ENCODE measurements around the gene PLXNA2.

PLXNA2 gene

DNA sequence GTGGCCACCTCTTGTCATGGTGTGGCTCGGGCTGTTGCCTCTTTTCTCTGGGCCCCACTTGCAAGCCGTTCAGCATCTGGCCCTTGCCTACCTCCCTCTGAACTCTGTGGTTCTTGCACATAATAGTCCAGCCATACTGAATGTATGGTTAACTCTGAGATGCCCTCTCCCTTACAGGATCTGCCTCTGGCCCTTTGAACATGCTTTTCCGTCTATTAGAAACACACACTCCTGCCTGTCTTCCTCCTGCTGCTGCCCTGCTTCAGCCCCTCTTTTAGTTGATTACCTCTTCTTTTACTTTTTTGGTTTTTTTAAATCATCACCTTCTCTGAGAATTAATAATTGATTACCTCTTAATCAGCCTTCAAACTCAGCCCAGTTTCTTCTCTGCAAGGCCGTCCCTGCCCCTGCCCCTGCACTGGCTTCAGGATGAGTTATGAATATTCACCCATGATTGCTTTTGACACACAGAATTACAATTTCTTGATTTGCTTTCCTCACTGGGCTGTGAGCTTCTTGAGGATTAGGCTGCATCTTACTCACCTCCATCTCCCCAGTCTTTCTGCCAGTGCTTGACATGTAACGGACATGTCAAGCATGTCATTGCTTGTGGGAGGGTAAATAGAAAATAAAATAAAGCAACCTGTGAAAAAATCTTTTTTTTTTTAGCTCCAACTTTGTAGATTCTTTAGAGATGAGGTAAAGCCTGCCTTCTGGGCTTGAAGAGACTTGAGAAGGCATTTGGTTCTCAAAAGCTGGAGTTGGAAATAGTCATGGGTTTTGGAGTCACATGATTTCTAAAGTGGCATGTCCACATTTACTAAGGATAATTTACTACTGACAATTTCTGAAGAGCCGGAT lies 158.3 kb downstream of the PLXNA2 start:
- Histone ChIP-seq H3K4me1 (ENCODE audit: control insufficient read depth, insufficient read depth, low read length, poor library complexity, severe bottlenecking) (peaks cover 17% of the 10 kb centered on the region), H3K9me3 (ENCODE audit: control insufficient read depth, low read length) (no peaks in the 10 kb centered on the region), H3K4me3 (ENCODE audit: extremely low read depth, insufficient read depth, low read length, poor library complexity, severe bottlenecking) (no peak overlapping the region), H3K36me3 (ENCODE audit: control insufficient read depth, insufficient read depth, low read length) (peaks cover 73% of the 10 kb centered on the region), H3K27ac (ENCODE audit: low read depth, low read length, severe bottlenecking) (peak overlapping the region; percentile 37)
- WGBS, 2 experiments (ENCODE audit: insufficient coverage in 2 of 2), result 92 to 97% methylated on average over 4 of the region's 6 CpGs

DNA sequence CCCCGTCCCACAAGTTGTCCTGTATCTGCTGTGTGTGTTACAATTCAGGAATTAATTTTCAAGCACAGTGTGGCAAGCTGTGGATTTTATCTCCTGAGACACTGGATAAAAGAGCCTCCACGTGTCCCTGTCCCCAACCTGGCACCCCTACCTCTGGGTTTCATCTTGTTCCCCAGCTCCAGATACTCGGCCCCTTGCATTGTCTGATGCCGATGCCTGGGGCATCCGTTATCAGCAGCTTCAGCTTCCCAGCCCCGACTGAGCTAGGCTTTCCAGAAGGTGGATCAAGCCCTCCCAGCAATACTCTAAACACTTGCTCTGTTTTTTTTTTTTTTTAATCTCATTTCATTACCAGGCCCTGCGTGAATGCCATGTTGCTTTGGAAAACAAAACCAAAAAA lies 159.4 kb downstream of the PLXNA2 start:
- Histone ChIP-seq H3K9me3 (ENCODE audit: control insufficient read depth, low read length) (no peaks in the 10 kb centered on the region), H3K4me1 (ENCODE audit: control insufficient read depth, insufficient read depth, low read length, poor library complexity, severe bottlenecking) (peaks cover 15% of the 10 kb centered on the region), H3K4me3 (ENCODE audit: extremely low read depth, insufficient read depth, low read length, poor library complexity, severe bottlenecking) (no peak overlapping the region), H3K36me3 (ENCODE audit: control insufficient read depth, insufficient read depth, low read length) (peaks cover 75% of the 10 kb centered on the region), H3K27ac (ENCODE audit: low read depth, low read length, severe bottlenecking) (no peak overlapping the region)
- WGBS, 2 experiments (ENCODE audit: insufficient coverage in 2 of 2), result 72 to 88% methylated on average over 5 to 6 of the region's 7 CpGs

DNA sequence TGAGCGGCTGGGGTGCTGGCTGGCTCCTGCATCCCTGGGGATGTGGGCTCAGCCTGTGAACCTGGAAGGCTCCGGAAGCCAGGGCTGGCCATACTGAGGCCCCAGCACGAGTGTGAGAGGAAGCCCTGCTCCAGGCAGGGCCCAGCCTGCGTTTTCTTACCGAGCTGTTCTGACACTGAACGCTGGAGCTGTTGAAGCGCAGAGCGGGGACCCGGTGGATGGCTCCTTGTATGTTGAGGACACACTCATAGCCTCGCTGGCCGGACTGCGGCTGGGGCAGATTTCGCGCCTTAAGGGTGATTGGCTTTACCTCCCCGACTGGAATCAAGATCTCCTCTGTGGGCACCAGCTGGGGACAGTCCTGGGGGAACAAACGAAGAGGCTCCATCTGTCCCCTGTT lies 160.0 kb downstream of the PLXNA2 start:
- peaks cover 75% of the 10 kb centered on the region for H3K36me3 ChIP-seq (ENCODE audit: control insufficient read depth, insufficient read depth, low read length)
- peaks cover 15% of the 10 kb centered on the region for H3K4me1 ChIP-seq (ENCODE audit: control insufficient read depth, insufficient read depth, low read length, poor library complexity, severe bottlenecking)
- H3K9me3 ChIP-seq (ENCODE audit: control insufficient read depth, low read length), result no peaks in the 10 kb centered on the region
- H3K4me3 ChIP-seq (ENCODE audit: extremely low read depth, insufficient read depth, low read length, poor library complexity, severe bottlenecking), result no peak overlapping the region
- no peak overlapping the region for H3K27ac ChIP-seq (ENCODE audit: low read depth, low read length, severe bottlenecking)
- WGBS, 2 experiments (ENCODE audit: insufficient coverage in 2 of 2), result 89 to 97% methylated on average over 14 to 16 of the region's 16 CpGs

DNA sequence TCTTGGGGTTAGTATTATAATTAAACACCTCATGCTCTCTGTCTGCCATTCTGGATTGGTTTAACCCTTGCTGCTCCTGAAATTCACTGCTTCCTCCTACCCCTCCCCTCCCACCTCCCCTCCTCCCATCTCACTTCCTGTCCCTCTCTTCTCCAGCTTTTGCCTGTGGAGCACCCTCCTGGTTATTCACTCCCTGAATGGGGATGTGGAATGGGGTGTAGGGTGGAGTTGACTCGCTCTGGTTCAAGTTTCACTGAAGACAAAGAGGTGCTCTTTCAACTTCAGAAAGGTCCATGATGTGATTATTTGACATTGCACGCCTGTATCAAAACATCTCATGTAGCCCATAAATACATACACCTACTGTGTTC lies 160.5 kb downstream of the PLXNA2 start:
- no CpG with 5 or more reads among the region's 2 CpGs for WGBS, 2 experiments (ENCODE audit: insufficient coverage in 2 of 2)
- H3K27ac ChIP-seq (ENCODE audit: low read depth, low read length, severe bottlenecking), result no peak overlapping the region

DNA sequence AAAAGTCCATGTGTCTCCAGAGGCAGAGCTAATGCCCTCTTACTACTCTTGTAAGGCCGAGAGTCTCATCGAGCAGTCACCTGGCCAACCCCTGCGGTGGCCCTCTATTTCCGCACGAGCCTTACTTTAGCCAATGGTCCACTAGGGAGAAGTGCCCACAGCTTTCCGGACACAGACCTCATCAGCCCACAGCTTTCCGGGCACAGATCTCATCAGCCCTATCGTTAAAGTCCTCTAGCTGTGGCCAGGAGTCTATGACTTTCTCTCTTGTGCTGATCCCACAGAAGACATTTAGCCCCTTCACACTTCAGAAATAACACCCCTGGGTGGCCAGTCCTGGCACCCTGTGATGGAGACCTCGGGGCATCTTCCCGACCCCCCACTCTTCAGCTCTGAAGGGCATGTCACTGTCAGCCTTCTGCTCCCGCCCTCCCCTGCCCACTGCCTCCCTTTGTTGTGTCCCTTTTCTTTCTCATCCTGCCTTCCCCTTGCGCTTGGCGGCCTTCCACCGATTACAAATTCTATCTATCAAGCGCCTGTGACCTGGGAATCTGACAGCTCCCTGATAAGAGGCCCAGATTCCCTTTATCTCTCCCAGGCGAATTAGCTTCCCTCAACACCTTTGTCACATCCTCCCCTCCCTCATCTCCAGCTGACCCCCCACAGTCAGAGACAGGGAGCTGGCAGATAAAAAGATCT lies 161.0 kb downstream of the PLXNA2 start:
- H3K4me1 ChIP-seq (ENCODE audit: control insufficient read depth, insufficient read depth, low read length, poor library complexity, severe bottlenecking), result peaks cover 15% of the 10 kb centered on the region
- H3K36me3 ChIP-seq (ENCODE audit: control insufficient read depth, insufficient read depth, low read length), result peaks cover 76% of the 10 kb centered on the region
- 57 to 65% methylated on average over 15 to 16 of the region's 16 CpGs for WGBS, 2 experiments (ENCODE audit: insufficient coverage in 2 of 2)
- H3K4me3 ChIP-seq (ENCODE audit: extremely low read depth, insufficient read depth, low read length, poor library complexity, severe bottlenecking), result no peak overlapping the region
- no peak overlapping the region for H3K27ac ChIP-seq (ENCODE audit: low read depth, low read length, severe bottlenecking)
- no peaks in the 10 kb centered on the region for H3K9me3 ChIP-seq (ENCODE audit: control insufficient read depth, low read length)

More for the DNA sequence above, 160.5 kb downstream of the PLXNA2 start:
- Histone ChIP-seq H3K4me3 (ENCODE audit: extremely low read depth, insufficient read depth, low read length, poor library complexity, severe bottlenecking) (no peak overlapping the region), H3K36me3 (ENCODE audit: control insufficient read depth, insufficient read depth, low read length) (peaks cover 76% of the 10 kb centered on the region), H3K4me1 (ENCODE audit: control insufficient read depth, insufficient read depth, low read length, poor library complexity, severe bottlenecking) (peaks cover 15% of the 10 kb centered on the region), H3K9me3 (ENCODE audit: control insufficient read depth, low read length) (no peaks in the 10 kb centered on the region)

DNA sequence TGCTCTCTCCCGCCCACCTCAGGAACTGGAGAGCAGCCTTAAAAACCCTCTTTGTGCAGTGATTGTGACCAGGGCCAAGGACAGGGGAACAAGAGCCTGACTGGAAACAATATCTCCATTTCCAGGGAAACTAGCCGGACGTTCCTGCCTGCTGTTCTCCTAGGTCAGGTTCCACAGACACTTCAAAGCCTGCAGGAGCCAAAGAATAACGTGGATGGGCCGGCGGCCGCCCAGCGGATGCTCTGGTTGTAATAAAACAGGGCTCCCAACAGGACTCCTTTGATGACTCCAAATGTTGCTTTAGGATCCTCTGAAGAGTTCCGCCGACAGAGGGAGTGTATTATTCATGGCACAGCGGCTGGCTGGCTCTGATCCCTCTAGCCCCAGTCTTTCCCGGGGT lies 162.2 kb downstream of the PLXNA2 start:
- H3K4me3 ChIP-seq (ENCODE audit: extremely low read depth, insufficient read depth, low read length, poor library complexity, severe bottlenecking), result no peak overlapping the region
- H3K36me3 ChIP-seq (ENCODE audit: control insufficient read depth, insufficient read depth, low read length), result peaks cover 79% of the 10 kb centered on the region
- WGBS, 2 experiments (ENCODE audit: insufficient coverage in 2 of 2), result 35 to 41% methylated on average over 11 to 12 of the region's 12 CpGs
- no peaks in the 10 kb centered on the region for H3K9me3 ChIP-seq (ENCODE audit: control insufficient read depth, low read length)
- H3K27ac ChIP-seq (ENCODE audit: low read depth, low read length, severe bottlenecking), result no peak overlapping the region
- H3K4me1 ChIP-seq (ENCODE audit: control insufficient read depth, insufficient read depth, low read length, poor library complexity, severe bottlenecking), result peaks cover 17% of the 10 kb centered on the region

DNA sequence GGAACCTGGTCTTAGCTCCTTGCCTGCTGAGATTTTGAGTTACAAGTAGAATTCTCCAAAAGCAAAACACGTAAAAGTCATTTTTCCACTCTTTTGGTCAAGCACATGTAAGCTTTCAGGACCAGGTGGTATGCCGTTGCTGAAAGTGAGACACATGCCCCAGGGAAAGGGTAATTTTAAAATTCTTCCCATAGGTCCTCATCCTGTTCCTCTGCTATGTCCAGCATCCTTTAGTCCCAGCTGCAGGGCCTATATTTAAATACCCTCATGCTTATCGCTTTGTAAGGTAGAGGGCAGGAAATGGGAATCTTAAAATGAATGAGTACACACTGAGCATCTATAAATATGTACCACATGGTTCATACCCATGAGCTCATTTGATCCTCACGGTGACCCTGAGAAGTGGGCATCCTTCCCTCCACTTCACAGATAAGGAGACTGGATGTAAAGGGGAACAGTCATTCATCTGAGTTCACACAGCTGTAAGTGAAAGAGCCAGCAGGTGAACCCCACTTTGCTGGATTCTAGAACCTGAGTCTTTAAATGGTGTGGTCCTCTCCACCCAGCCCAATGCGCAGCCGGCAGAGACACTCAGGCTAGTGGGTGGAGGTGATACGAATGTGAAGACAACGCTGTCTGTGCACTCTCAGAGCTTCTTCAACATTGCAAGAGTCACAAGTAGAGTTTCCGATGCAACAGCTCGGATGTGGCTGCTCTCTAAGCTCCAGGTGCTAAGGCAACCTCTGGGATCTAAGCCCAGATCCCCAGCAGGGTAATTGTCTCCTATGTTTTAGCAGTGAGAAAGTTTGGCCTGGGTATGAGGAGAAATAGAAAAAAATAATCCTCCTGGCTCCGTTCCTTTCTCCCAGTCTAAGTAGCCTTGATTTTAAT lies 163.5 kb downstream of the PLXNA2 start:
- no peak overlapping the region for H3K27ac ChIP-seq (ENCODE audit: low read depth, low read length, severe bottlenecking)
- peaks cover 11% of the 10 kb centered on the region for H3K4me1 ChIP-seq (ENCODE audit: control insufficient read depth, insufficient read depth, low read length, poor library complexity, severe bottlenecking)
- H3K36me3 ChIP-seq (ENCODE audit: control insufficient read depth, insufficient read depth, low read length), result peaks cover 80% of the 10 kb centered on the region
- no peaks in the 10 kb centered on the region for H3K9me3 ChIP-seq (ENCODE audit: control insufficient read depth, low read length)
- WGBS, 2 experiments (ENCODE audit: insufficient coverage in 2 of 2), result 92 to 93% methylated on average over 8 of the region's 11 CpGs
- H3K4me3 ChIP-seq (ENCODE audit: extremely low read depth, insufficient read depth, low read length, poor library complexity, severe bottlenecking), result no peak overlapping the region

DNA sequence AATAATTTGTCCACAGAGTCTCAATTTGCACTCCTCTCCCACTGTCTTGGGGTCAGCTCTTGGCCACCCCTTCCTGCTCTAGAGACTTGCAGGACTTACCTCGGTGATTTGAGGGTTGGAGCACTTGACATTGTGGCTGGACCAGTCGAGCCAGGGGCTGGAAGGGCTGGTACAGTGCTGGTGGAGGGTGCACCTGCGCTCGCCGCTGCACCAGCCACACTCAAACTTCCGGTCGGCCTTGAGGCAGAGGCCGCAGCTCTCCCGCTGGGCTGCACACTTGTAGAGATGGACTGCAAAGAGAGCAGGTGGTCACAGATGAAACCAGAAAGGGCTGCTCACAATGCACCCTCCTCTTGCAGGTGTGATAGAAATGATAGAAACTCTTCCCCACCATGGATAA lies 165.0 kb downstream of the PLXNA2 start:
- H3K27ac ChIP-seq (ENCODE audit: low read depth, low read length, severe bottlenecking), result no peak overlapping the region
- no peak overlapping the region for H3K4me3 ChIP-seq (ENCODE audit: extremely low read depth, insufficient read depth, low read length, poor library complexity, severe bottlenecking)
- peaks cover 81% of the 10 kb centered on the region for H3K36me3 ChIP-seq (ENCODE audit: control insufficient read depth, insufficient read depth, low read length)
- peaks cover 6% of the 10 kb centered on the region for H3K4me1 ChIP-seq (ENCODE audit: control insufficient read depth, insufficient read depth, low read length, poor library complexity, severe bottlenecking)
- 90 to 100% methylated on average over 2 to 9 of the region's 9 CpGs for WGBS, 2 experiments (ENCODE audit: insufficient coverage in 2 of 2)
- H3K9me3 ChIP-seq (ENCODE audit: control insufficient read depth, low read length), result no peaks in the 10 kb centered on the region

DNA sequence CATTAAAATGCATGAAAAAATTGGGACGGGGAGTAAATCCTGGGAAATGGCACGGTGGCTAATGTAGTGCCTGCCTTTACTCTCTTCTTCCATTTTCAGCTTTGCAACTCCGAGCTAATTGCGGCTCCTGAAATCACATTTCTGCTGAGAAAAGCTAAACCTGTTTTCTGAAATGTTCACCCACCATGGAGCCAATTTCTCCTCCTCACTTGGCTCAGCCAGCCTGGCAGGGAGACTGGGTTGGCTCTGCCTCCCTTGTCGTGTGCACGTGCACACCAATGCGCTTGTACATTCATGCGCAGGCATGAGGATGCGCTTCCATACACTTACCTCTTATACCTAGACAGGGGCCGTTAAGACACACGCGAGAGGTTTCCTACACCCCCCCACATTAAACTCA lies 165.4 kb downstream of the PLXNA2 start:
- no peak overlapping the region for H3K4me3 ChIP-seq (ENCODE audit: extremely low read depth, insufficient read depth, low read length, poor library complexity, severe bottlenecking)
- peaks cover 5% of the 10 kb centered on the region for H3K4me1 ChIP-seq (ENCODE audit: control insufficient read depth, insufficient read depth, low read length, poor library complexity, severe bottlenecking)
- H3K9me3 ChIP-seq (ENCODE audit: control insufficient read depth, low read length), result no peaks in the 10 kb centered on the region
- peaks cover 82% of the 10 kb centered on the region for H3K36me3 ChIP-seq (ENCODE audit: control insufficient read depth, insufficient read depth, low read length)
- WGBS, 2 experiments (ENCODE audit: insufficient coverage in 2 of 2), result 93 to 94% methylated on average over 10 to 12 of the region's 12 CpGs
- H3K27ac ChIP-seq (ENCODE audit: low read depth, low read length, severe bottlenecking), result no peak overlapping the region

DNA sequence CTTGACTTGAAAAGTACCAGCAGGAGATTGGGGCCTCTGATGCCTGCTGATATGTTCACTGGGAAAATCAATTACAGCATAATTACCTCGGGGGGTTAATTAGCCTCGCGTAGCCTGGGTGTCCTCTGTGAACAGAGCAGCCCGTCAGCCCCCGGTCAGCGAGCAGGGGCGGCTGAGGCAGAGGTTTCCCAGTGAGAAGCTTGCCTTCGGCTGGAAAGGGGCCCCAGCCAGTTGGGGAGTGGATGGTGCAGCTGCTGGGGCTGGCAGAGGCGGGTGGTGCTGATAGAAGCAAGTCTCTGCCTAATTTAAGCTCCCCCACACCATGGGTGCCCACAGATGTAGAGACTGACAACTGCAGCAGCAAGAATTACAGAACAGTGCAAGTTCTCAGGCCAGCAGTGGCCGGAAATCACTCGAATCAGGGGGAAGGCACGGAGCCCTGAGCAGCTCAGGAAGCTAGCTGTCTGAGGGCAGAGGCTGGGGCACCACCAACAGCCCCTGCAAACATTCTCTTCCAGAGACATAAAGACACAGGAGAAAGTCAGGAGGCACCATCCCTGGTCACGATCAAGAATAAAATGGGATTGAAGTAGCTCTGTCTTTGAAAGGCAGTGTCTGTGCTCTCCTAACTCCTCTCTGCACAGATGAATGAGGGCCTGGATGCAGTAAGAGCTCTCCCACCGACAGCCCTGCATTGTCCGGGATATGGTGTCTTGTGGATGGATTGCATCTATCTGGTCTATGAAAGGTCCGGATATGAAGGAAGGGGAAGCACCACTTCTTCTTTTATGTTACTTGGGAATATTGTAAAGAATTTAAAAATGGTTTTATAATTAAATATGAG lies 166.7 kb downstream of the PLXNA2 start:
- Histone ChIP-seq H3K4me1 (ENCODE audit: control insufficient read depth, insufficient read depth, low read length, poor library complexity, severe bottlenecking) (peaks cover 3% of the 10 kb centered on the region), H3K9me3 (ENCODE audit: control insufficient read depth, low read length) (no peaks in the 10 kb centered on the region), H3K36me3 (ENCODE audit: control insufficient read depth, insufficient read depth, low read length) (peaks cover 90% of the 10 kb centered on the region), H3K27ac (ENCODE audit: low read depth, low read length, severe bottlenecking) (peak overlapping the region; percentile 16), H3K4me3 (ENCODE audit: extremely low read depth, insufficient read depth, low read length, poor library complexity, severe bottlenecking) (no peak overlapping the region)
- WGBS, 2 experiments (ENCODE audit: insufficient coverage in 2 of 2), result 63 to 67% methylated on average over 13 to 15 of the region's 16 CpGs
